GM12878 (cell line): ENCODE results near the gene C16orf96. TPM values are rescaled to one million over a fixed set of nuclear protein-coding genes. Genes with fewer than 3 reads are reported as not detected.

Experiments used
- ATAC-seq: fragments of 200-7000 bp; cut with Tn5 transposase; 3 replicates; pipeline ENCODE4 v1.9.1; 2020; ENCODE audit warnings: mild to moderate bottlenecking, moderate library complexity
- BruUV-seq: library from RNA; stranded (reverse); fragments of 400-500 nt; replicated peaks from 2 replicates; lab custom pipeline; 2021; lab: Mats Ljungman, UMichigan
- CTCF ChIA-PET: fragments of 300-600 bp; sonication (Branson Sonifier 250); formaldehyde crosslinking; extraction: SDS; loops from one replicate; lab custom pipeline; 2021; ENCODE audit warnings: inconsistent platforms; lab: Yijun Ruan, JAX
- POLR2A ChIA-PET: fragments of 350-600 bp; formaldehyde crosslinking; extraction: SDS; loops from one replicate; lab custom pipeline; 2021; ENCODE audit warnings: inconsistent platforms; lab: Charles Lee
- RAD21 ChIA-PET: fragments of 300-600 bp; sonication (Branson Sonifier 250); formaldehyde crosslinking; loops from one replicate; lab custom pipeline; 2023; ENCODE audit warnings: antibody characterized with exemption; ENCODE audit not compliant: unreplicated experiment; lab: Charles Lee
- SMC1A ChIA-PET: fragments of 300-600 bp; sonication (Branson Sonifier 250); formaldehyde crosslinking; loops from one replicate; lab custom pipeline; 2023; ENCODE audit not compliant: unreplicated experiment, uncharacterized antibody; lab: Charles Lee
- DNase-seq: peaks from one replicate; pipeline ENCODE4 v3.0.0-alpha.2; 2011; ENCODE audit warnings: low read depth, low spot score
- FAIRE-seq: peaks from 3 replicates; lab custom pipeline; 2011; peaks lifted over from hg19 to GRCh38; lab: Jason Lieb, UNC
- H2AFZ ChIP-seq: 2 replicates; pipeline ENCODE4 v1.6.0; 2011; ENCODE audit warnings: low read depth, low read length, control low read depth; ENCODE audit not compliant: control insufficient read depth
- H3K27ac ChIP-seq: 2 replicates; pipeline ENCODE4 v1.5.1; 2011; ENCODE audit warnings: control low read depth; ENCODE audit not compliant: control insufficient read depth, insufficient read depth
- H3K27me3 ChIP-seq, 2 experiments: replicated peaks in 1 of 2; 2 replicates each; pipeline versions ENCODE4 v1.6.0 to v1.6.1; 2011; ENCODE audit warnings: low read length in 1 of 2; ENCODE audit not compliant: control insufficient read depth in 2 of 2, insufficient read depth in 2 of 2
- H3K36me3 ChIP-seq, 2 experiments: 2 replicates each; pipeline ENCODE4 v1.5.1; 2011; ENCODE audit warnings: low read length in 1 of 2; ENCODE audit not compliant: control insufficient read depth in 2 of 2, insufficient read depth in 2 of 2
- H3K4me1 ChIP-seq: 2 replicates; pipeline ENCODE4 v1.6.1; 2011; ENCODE audit warnings: mild to moderate bottlenecking, low read length, moderate library complexity, mixed read lengths; ENCODE audit not compliant: control insufficient read depth, insufficient read depth
- H3K4me2 ChIP-seq: 2 replicates; pipeline ENCODE4 v1.6.0; 2011; ENCODE audit warnings: control low read depth; ENCODE audit not compliant: control insufficient read depth, insufficient read depth
- H3K4me3 ChIP-seq: fragments of 200-600 bp; sonication (generic); 2 replicates; pipeline ENCODE4 v1.5.1; 2016
- H3K79me2 ChIP-seq: 2 replicates; pipeline ENCODE4 v1.6.0; 2011; ENCODE audit warnings: low read length; ENCODE audit not compliant: control insufficient read depth, insufficient read depth
- H3K9ac ChIP-seq: 2 replicates; pipeline ENCODE4 v1.8.0; 2011; ENCODE audit warnings: low read length, control low read depth, mixed read lengths; ENCODE audit not compliant: control insufficient read depth, insufficient read depth
- H3K9me3 ChIP-seq: replicated peaks from 3 replicates; pipeline ENCODE4 v1.5.1; 2011; ENCODE audit warnings: mild to moderate bottlenecking, low read length; ENCODE audit not compliant: control insufficient read depth, insufficient read depth
- H4K20me1 ChIP-seq: 2 replicates; pipeline ENCODE4 v1.6.0; 2011; ENCODE audit not compliant: control insufficient read depth, insufficient read depth
- DPF2 ChIP-seq: fragments of 450-650 bp; IDR thresholded peaks from 2 replicates; pipeline ENCODE4 v1.6.1; 2017; ENCODE audit warnings: mild to moderate bottlenecking
- GATAD2B ChIP-seq: fragments of 450-650 bp; conservative IDR thresholded peaks from 2 replicates; pipeline ENCODE4 v1.6.1; 2017; ENCODE audit warnings: low read depth, mild to moderate bottlenecking, moderate library complexity
- IKZF2 ChIP-seq, 2 experiments: fragments of 450-650 bp; IDR thresholded peaks; 2 replicates each; pipeline ENCODE4 v1.6.1; 2017; ENCODE audit warnings: mild to moderate bottlenecking in 2 of 2, moderate library complexity in 2 of 2
- MEF2B ChIP-seq: fragments of 450-650 bp; IDR thresholded peaks from 2 replicates; pipeline ENCODE4 v1.6.1; 2018; ENCODE audit warnings: mild to moderate bottlenecking, moderate library complexity; ENCODE audit not compliant: partially characterized antibody, poor library complexity, severe bottlenecking
- POLR2A ChIP-seq: IDR thresholded peaks from 2 replicates; pipeline ENCODE4 v1.6.1; 2011; ENCODE audit warnings: low read depth, mild to moderate bottlenecking, low read length
- SIX5 ChIP-seq: IDR thresholded peaks from 2 replicates; pipeline ENCODE4 v1.6.1; 2011; ENCODE audit warnings: mild to moderate bottlenecking, low read depth, low read length, moderate library complexity; ENCODE audit not compliant: severe bottlenecking
- SKIL ChIP-seq: fragments of 450-650 bp; IDR thresholded peaks from 2 replicates; pipeline ENCODE4 v1.6.1; 2017; ENCODE audit warnings: mild to moderate bottlenecking, low read depth, inconsistent platforms; ENCODE audit not compliant: poor library complexity, severe bottlenecking
- ZNF384 ChIP-seq: IDR thresholded peaks from 2 replicates; pipeline ENCODE4 v1.6.1; 2012; ENCODE audit warnings: low read depth, mild to moderate bottlenecking, low read length, improper control_type of control experiment, borderline replicate concordance
- WGBS: methylation state at CpG from one replicate; pipeline ENCODE4 v1.1.6; 2016; ENCODE audit warnings: low lambda C conversion rate; ENCODE audit not compliant: insufficient replicate concordance, insufficient coverage; ENCODE audit errors: missing lambda C conversion rate; 5-methylcytosine and 5-hydroxymethylcytosine counted together
- in situ Hi-C: fragments of 300-500 bp; cut with MboI; formaldehyde crosslinking; loops from 9 replicates; pipeline ENCODE4 v1.14.3; 2018; ENCODE audit warnings: mixed read lengths
- intact Hi-C: fragments of 100-400 bp; cut with micrococcal nuclease; formaldehyde crosslinking; loops from one replicate; pipeline ENCODE4 v1.14.2; 2022; ENCODE audit not compliant: unreplicated experiment
- polyA plus RNA-seq, 11 experiments: library from polyadenylated mRNA; depleted of rRNA in 4 of 11; unstranded in 6 of 11; stranded (reverse) in 5 of 11; fragments of >200 nt; fragmentation: Nextera tagmentation in 4 of 11; fragmentation: Illumina TruSeq in 1 of 11; extraction: Ambion mirVana in 4 of 11; extraction: Trizol in 1 of 11; gene quantifications; 1 replicate in 1 of 11; 2 replicates in 10 of 11; pipeline versions ENCODE4 v1.2.1 to v1.2.3, GENCODE V29; 2011 to 2016; ENCODE audit warnings: inconsistent platforms in 2 of 11, missing spikeins in 2 of 11, low read depth in 1 of 11
- total RNA-seq, 4 experiments: library from RNA; depleted of rRNA in 3 of 4; stranded (reverse); fragments of >200 nt in 3 of 4; fragmentation: Illumina TruSeq in 1 of 4; extraction: Trizol in 1 of 4; gene quantifications; 2 replicates each; pipeline versions ENCODE4 v1.2.1 to v1.2.3, GENCODE V29; 2013 to 2021
- TF ChIP-seq, protein P1 (sequence below): fragments of 450-650 bp; IDR thresholded peaks from 2 replicates; pipeline ENCODE4 v1.6.1; 2017; ENCODE audit warnings: mild to moderate bottlenecking, moderate library complexity

The C16orf96 gene
- total and polyA plus RNA-seq, 10 of the 15 experiments (the other 5 are each of a cell fraction or from before 2014, with no cell fraction given) = 0.01 to 0.08 (median 0.01) TPM; not detected in 7

- in situ Hi-C loops = no loop called here
- Histone ChIP-seq H3K9me3 (no peaks in the 10 kb centered on the region), H4K20me1 (peaks cover 9% of the 10 kb centered on the region; the same call in 1 of the 2 replicates), H3K36me3 (peaks cover 2 to 5% of the 10 kb centered on the region in 2 experiments), H3K27me3 (no peaks in the 10 kb centered on the region), H3K9ac (no peak overlapping the region), H3K4me2 (no peak overlapping the region), H3K79me2 (peaks cover 23% of the 10 kb centered on the region), H3K4me1 (peaks cover 5% of the 10 kb centered on the region; the same call in 1 of the 2 replicates), H2AFZ (no peak overlapping the region), H3K27ac (no peak overlapping the region), H3K4me3 (no peak overlapping the region)
- peak; percentile 66 for ATAC-seq
- WGBS = 86% methylated on average over 19 of the region's 19 CpGs
- RAD21 ChIA-PET = no interaction called here
- intact Hi-C loops = no loop called here
- no peak for DNase-seq
- BruUV-seq = no TSS peak
- no peak for FAIRE-seq
- CTCF ChIA-PET = interaction anchor here (0.6 to 1.5 kb wide), 2 partner anchors 9 to 77 kb away, joined by 3 to 4 read pairs; no protein-coding TSS in a partner anchor
- TF ChIP-seq MEF2B (no peak), SIX5 (no peak), POLR2A (0 out of 2 replicates have a peak, but pooled peaks have one; percentile 20)
- POLR2A ChIA-PET = interaction anchor here (0.5 to 1.1 kb wide), 3 partner anchors 11 to 336 kb away, joined by 4 to 5 read pairs (median 4); no protein-coding TSS in a partner anchor
- SMC1A ChIA-PET = interaction anchor here (1.2 kb wide), 1 partner anchor 126 kb away, joined by 3 read pairs; no protein-coding TSS in a partner anchor
These were observed 84.6 kb downstream of the C16orf96 start for GRCh38 chr16:4640572-4641305.

DNA sequence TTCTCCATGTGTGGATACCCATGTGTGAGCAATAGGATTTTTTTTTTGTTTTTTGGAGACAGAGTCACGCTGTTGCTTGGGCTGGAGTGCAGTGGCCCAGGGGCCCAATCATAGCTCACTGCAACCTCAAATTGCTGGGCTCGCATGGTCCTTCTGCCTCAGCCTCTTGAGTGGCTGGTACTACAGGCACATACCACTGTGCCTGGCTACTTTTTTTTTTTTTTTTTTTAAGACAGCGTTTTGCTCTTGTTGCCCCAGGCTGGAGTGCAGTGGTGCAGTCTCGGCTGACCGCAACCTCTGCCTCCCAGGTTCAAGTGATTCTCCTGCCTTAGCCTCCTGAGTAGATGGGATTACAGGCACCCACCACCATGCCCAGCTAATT is 85.2 kb downstream of the C16orf96 start:
- Histone ChIP-seq H3K9ac (no peak overlapping the region), H3K27ac (no peak overlapping the region), H4K20me1 (peaks cover 9% of the 10 kb centered on the region; the same call in 1 of the 2 replicates), H3K27me3 (no peaks in the 10 kb centered on the region), H3K4me3 (no peak overlapping the region), H3K79me2 (peaks cover 23% of the 10 kb centered on the region), H3K4me1 (peaks cover 5% of the 10 kb centered on the region; the same call in 1 of the 2 replicates), H2AFZ (no peak overlapping the region), H3K9me3 (no peaks in the 10 kb centered on the region), H3K36me3 (peaks cover 2 to 5% of the 10 kb centered on the region in 2 experiments), H3K4me2 (no peak overlapping the region)
- in situ Hi-C loops = no loop called here
- RAD21 ChIA-PET = no interaction called here
- no TSS peak for BruUV-seq
- SMC1A ChIA-PET = interaction anchor here (1.2 kb wide), 1 partner anchor 126 kb away, joined by 3 read pairs; no protein-coding TSS in a partner anchor
- WGBS = 96% methylated on average over 5 of the region's 5 CpGs
- FAIRE-seq (no peak), ATAC-seq (no peak), DNase-seq (no peak)
- intact Hi-C loops = no loop called here
- CTCF ChIA-PET = interaction anchor here (0.6 to 1.5 kb wide), 2 partner anchors 9 to 76 kb away, joined by 3 to 4 read pairs; no protein-coding TSS in a partner anchor
- POLR2A ChIA-PET = interaction anchor here (0.7 to 1.1 kb wide), 2 partner anchors 11 to 337 kb away, joined by 4 to 5 read pairs; no protein-coding TSS in a partner anchor
- TF ChIP-seq IKZF2 (IDR thresholded peaks at IDR 0.05) (no peak), ZNF384 (no peak), DPF2 (no peak), GATAD2B (no peak), SKIL (no peak)
- TF ChIP-seq, protein P1, sequence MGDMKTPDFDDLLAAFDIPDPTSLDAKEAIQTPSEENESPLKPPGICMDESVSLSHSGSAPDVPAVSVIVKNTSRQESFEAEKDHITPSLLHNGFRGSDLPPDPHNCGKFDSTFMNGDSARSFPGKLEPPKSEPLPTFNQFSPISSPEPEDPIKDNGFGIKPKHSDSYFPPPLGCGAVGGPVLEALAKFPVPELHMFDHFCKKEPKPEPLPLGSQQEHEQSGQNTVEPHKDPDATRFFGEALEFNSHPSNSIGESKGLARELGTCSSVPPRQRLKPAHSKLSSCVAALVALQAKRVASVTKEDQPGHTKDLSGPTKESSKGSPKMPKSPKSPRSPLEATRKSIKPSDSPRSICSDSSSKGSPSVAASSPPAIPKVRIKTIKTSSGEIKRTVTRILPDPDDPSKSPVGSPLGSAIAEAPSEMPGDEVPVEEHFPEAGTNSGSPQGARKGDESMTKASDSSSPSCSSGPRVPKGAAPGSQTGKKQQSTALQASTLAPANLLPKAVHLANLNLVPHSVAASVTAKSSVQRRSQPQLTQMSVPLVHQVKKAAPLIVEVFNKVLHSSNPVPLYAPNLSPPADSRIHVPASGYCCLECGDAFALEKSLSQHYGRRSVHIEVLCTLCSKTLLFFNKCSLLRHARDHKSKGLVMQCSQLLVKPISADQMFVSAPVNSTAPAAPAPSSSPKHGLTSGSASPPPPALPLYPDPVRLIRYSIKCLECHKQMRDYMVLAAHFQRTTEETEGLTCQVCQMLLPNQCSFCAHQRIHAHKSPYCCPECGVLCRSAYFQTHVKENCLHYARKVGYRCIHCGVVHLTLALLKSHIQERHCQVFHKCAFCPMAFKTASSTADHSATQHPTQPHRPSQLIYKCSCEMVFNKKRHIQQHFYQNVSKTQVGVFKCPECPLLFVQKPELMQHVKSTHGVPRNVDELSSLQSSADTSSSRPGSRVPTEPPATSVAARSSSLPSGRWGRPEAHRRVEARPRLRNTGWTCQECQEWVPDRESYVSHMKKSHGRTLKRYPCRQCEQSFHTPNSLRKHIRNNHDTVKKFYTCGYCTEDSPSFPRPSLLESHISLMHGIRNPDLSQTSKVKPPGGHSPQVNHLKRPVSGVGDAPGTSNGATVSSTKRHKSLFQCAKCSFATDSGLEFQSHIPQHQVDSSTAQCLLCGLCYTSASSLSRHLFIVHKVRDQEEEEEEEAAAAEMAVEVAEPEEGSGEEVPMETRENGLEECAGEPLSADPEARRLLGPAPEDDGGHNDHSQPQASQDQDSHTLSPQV = no peak
